Prostate gland (tissue), 2 donors: ENCODE measurements around the gene E2F3. TPM values are rescaled to one million over a fixed set of nuclear protein-coding genes. Genes with fewer than 3 reads are reported as not detected.

ENCODE experiments used
- DNase-seq: peaks from one replicate; pipeline ENCODE4 v3.0.0-alpha.2; 2019; ENCODE audit warnings: low spot score
- H3K27ac ChIP-seq, 2 donors: fragments of 200-600 bp; sonication (generic); 2 replicates each; pipeline ENCODE4 v1.5.1; 2017 to 2019
- H3K27me3 ChIP-seq: fragments of 200-600 bp; sonication (generic); replicated peaks from 2 replicates; pipeline ENCODE4 v1.5.1; 2019; ENCODE audit not compliant: insufficient read depth
- H3K36me3 ChIP-seq, 2 donors: fragments of 200-600 bp; sonication (generic); 1 replicate in 1 of 2; 2 replicates in 1 of 2; pipeline versions ENCODE4 v1.5.1 to v1.8.1; 2017 to 2019
- H3K4me1 ChIP-seq: fragments of 200-600 bp; sonication (generic); replicated peaks from 2 replicates; pipeline ENCODE4 v1.5.1; 2019
- H3K4me3 ChIP-seq, 2 donors: fragments of 200-600 bp; sonication (generic); 2 replicates each; pipeline ENCODE4 v1.5.1; 2017 to 2019
- H3K9me3 ChIP-seq: fragments of 200-600 bp; sonication (generic); 2 replicates; pipeline ENCODE4 v1.5.1; 2017
- CTCF ChIP-seq, 4 experiments: fragments of 200-600 bp in 2 of 4; fragments of 450-650 bp in 2 of 4; sonication (generic) in 2 of 4; IDR thresholded peaks; 1 replicate in 3 of 4; 2 replicates in 1 of 4; pipeline ENCODE4 v1.5.1; 2016 to 2019; ENCODE audit warnings: antibody characterized with exemption in 4 of 4, mild to moderate bottlenecking in 2 of 4, moderate library complexity in 2 of 4
- POLR2A ChIP-seq: fragments of 450-650 bp; IDR thresholded peaks from one replicate; pipeline ENCODE4 v1.6.1; 2016; ENCODE audit warnings: antibody characterized with exemption, mild to moderate bottlenecking
- POLR2AphosphoS5 ChIP-seq: sonication (generic); formaldehyde crosslinking; IDR thresholded peaks from one replicate; pipeline ENCODE4 v1.6.1; 2017; ENCODE audit warnings: antibody characterized with exemption
- WGBS: methylation state at CpG from one replicate; pipeline ENCODE4 v1.1.5; 2018; 5-methylcytosine and 5-hydroxymethylcytosine counted together
- intact Hi-C: fragments of 100-400 bp; cut with DNase I; formaldehyde crosslinking; loops from one replicate; pipeline ENCODE4 v1.14.2; 2022
- total RNA-seq, 2 donors: library from RNA; depleted of rRNA; stranded (reverse); fragments of >200 nt; gene quantifications; one replicate each; pipeline ENCODE4 v1.1.0, GENCODE V29; 2016

E2F3 gene
- total RNA-seq, 2 donors from 2014 or later = 3.7 to 5.5 TPM

- Histone ChIP-seq H3K27me3 (no peaks in the 10 kb centered on the region), H3K36me3 (no peaks in the 10 kb centered on the region), H3K4me1 (no peaks in the 10 kb centered on the region), H3K4me3 (no peak overlapping the region), H3K9me3 (no peaks in the 10 kb centered on the region), H3K27ac (no peak overlapping the region)
- no peak for TF ChIP-seq POLR2AphosphoS5
- TF ChIP-seq CTCF (IDR thresholded peaks at IDR 0.05) = no peak
- TF ChIP-seq POLR2A = no peak
- 69% methylated on average over 4 of the region's 4 CpGs for WGBS
- no peak for DNase-seq
- intact Hi-C loops = no loop called here
Measured at GRCh38 chr6:20440296-20440695, 38.6 kb downstream of the E2F3 start.

DNA sequence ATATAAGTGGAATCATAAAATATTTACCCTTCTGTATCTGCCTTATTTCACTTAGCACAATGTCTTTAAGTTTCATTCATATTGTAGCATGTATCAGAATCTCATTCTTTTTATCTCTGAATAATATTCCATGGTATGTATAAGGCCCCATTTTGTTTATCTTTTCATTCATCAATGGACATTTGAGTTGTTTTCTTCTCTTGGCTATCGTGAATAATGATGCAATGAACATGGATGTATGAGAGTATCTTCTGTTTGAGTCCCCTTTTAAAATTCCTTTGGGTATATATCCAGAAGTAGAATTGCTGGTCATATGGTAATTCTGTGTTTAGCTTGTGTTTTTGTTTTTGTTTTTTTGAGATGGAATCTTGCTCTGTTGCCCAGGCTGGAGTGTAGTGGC lies 39.6 kb downstream of the E2F3 start:
- DNase-seq = no peak
- whole genome bisulfite sequencing = 89% methylated on average over 1 of the region's 1 CpG
- no peaks in the 10 kb centered on the region for H3K27me3 ChIP-seq
- TF ChIP-seq POLR2AphosphoS5 (no peak), CTCF (IDR thresholded peaks at IDR 0.05) (no peak), POLR2A (no peak)
- H3K9me3 ChIP-seq = no peaks in the 10 kb centered on the region
- H3K4me3 ChIP-seq = no peak overlapping the region
- no peaks in the 10 kb centered on the region for H3K4me1 ChIP-seq
- no peaks in the 10 kb centered on the region for H3K36me3 ChIP-seq
- no peak overlapping the region for H3K27ac ChIP-seq
- intact Hi-C loops = no loop called here

DNA sequence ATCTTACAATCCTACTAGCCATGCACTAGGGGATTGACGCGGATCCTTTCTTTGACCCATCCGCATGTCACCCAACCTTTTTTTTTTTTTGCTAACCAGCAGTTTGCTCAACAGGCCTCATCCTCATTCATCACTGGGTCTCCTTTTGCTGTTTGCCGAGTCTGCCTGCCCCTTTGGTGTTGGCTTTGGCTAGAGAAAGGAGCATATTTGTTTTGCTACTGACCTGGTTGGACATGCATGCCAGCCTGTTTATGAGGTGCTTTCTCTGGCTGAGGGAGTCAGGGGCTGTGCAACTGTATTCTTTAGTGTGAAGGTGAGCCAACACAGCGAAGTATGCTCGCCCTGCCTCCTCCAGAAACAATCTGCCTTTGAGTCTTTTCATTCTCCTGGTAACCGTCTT lies 40.2 kb downstream of the E2F3 start:
- DNase-seq = peak; percentile 45
- H3K4me3 ChIP-seq = no peak overlapping the region
- TF ChIP-seq POLR2AphosphoS5 (peak; percentile 49), POLR2A (no peak)

DNA sequence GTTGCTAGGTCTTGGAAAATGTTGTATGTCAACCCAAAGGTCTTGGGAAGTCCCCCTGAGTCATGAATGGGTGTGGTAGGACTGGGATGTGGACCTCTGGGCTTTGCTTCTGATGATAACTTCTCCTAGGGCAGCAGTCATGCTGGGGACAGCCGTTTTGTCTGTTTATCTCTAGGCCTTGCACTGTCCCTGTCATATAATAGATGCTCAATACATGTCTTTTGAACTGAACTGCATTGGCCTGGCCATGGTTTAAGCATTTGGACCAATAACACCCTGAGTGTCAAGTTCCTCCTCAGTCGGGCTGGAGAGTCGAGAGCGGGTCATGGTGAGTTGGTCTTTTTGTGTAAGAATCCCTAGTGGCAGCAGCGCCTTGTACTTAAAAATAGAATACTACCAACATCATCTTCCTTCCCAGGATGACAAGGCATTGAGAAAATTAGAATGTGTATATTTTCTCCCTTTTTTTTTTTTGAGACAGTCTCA lies 43.1 kb downstream of the E2F3 start:
- no peaks in the 10 kb centered on the region for H3K27me3 ChIP-seq
- no peaks in the 10 kb centered on the region for H3K4me1 ChIP-seq
- 89% methylated on average over 5 of the region's 5 CpGs for WGBS
- DNase-seq = no peak
- H3K36me3 ChIP-seq = no peaks in the 10 kb centered on the region
- no peaks in the 10 kb centered on the region for H3K9me3 ChIP-seq
- no peak overlapping the region for H3K27ac ChIP-seq
- intact Hi-C loops = no loop called here
- no peak for TF ChIP-seq CTCF (IDR thresholded peaks at IDR 0.05)
- TF ChIP-seq POLR2A = no peak
- no peak for TF ChIP-seq POLR2AphosphoS5
- no peak overlapping the region for H3K4me3 ChIP-seq

More for the DNA sequence above, 40.2 kb downstream of the E2F3 start:
- WGBS = 40% methylated on average over 7 of the region's 7 CpGs
- Histone ChIP-seq H3K4me1 (no peaks in the 10 kb centered on the region), H3K36me3 (no peaks in the 10 kb centered on the region), H3K27me3 (no peaks in the 10 kb centered on the region), H3K27ac (no peak overlapping the region), H3K9me3 (no peaks in the 10 kb centered on the region)
- intact Hi-C loops = no loop called here

GRCh38 chr6:20447157-20447556 lies 45.5 kb downstream of the E2F3 start:
- Histone ChIP-seq H3K4me3 (no peak overlapping the region), H3K27ac (no peak overlapping the region), H3K36me3 (no peaks in the 10 kb centered on the region), H3K27me3 (no peaks in the 10 kb centered on the region), H3K4me1 (no peaks in the 10 kb centered on the region), H3K9me3 (no peaks in the 10 kb centered on the region)
- intact Hi-C loops = no loop called here
- DNase-seq = no peak
- TF ChIP-seq POLR2A (no peak), POLR2AphosphoS5 (no peak)
- WGBS = 60% methylated on average over 3 of the region's 3 CpGs

DNA sequence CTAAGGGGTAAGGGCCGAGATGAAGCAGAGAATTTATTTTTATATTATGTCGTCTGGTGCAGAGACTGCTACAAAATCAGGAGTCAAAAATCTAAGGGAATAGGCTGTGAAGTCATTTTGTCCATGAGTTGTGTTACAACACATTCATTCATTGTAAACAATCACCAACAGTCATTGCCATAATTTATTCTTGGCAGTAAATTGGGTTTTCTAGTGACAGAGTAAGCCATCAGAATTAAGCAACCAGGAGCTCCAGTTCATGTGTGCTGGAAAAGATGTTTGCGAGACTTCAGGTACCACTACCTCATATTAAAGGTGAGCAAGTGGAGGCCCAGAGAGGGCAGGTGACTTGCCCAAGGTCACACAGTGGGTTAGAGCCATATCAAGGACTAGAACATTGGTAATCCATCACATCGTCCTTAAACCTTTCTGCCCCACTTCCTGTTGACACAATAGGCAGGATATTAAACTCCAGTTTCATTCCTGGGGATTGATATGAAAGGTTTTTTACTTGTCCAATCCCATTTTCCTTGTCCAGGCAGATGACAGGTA lies 46.0 kb downstream of the E2F3 start:
- WGBS = 54% methylated on average over 4 of the region's 4 CpGs
- intact Hi-C loops = no loop called here

More for the DNA sequence above, 46.0 kb downstream of the E2F3 start:
- Histone ChIP-seq H3K9me3 (no peaks in the 10 kb centered on the region), H3K36me3 (no peaks in the 10 kb centered on the region), H3K4me1 (no peaks in the 10 kb centered on the region), H3K27ac (no peak overlapping the region), H3K4me3 (no peak overlapping the region), H3K27me3 (no peaks in the 10 kb centered on the region)
- DNase-seq = no peak
- TF ChIP-seq POLR2A (no peak), POLR2AphosphoS5 (no peak)
